ENCODE data around the gene URB2.

Gene URB2

GRCh38 chr1:229645324-229645993 is 19.4 kb downstream of the URB2 start:
- DNase-seq (ENCODE audit: low spot score) = no peak

DNA sequence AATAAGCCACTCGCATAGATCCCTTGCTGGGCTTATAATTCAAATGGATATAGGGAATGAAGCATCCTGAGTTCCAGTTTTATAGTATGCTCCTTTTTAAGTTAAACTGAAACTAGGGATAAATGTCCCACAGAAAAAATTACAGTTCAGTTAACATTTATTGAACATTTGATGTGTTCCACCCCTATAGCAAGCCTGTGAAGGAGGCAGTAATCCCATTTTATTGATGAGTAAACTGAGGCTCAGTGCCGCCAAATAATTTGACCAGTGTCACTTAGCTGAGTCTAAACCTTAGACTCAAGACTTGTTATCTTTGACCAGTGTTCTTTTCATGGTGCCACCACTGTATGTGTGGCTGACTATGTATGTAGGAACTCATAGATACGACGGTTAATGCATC is 22.4 kb downstream of the URB2 start:
- DNase-seq (ENCODE audit: low spot score) = no peak

GRCh38 chr1:229650045-229650444 is 24.0 kb downstream of the URB2 start:
- no peak for DNase-seq (ENCODE audit: low spot score)

- DNase-seq (ENCODE audit: low spot score) = no peak
These were observed 25.5 kb downstream of the URB2 start for GRCh38 chr1:229651546-229651945.

DNA sequence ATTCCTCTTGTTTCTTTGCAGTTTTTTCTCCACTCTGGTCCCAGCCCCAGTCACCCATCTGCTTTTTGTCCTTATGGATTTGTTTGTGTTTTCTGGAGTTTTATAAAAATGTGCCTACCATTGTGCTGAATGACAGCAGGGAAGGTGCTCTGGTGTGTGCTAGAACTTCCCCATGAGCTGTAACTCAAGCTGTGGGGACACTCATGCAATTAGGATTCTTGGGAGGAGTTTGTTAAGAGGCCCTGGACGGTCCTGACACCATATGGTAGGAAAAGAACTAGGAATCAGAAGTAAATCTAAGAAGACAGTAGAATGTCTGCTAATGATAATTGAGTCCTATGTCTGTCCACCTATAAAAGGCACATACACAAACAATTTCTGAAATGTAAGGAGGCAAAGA is 27.4 kb downstream of the URB2 start:
- no peak for DNase-seq (ENCODE audit: low spot score)

GRCh38 chr1:229655781-229656180 is 29.7 kb downstream of the URB2 start:
- no peak for DNase-seq (ENCODE audit: low spot score)

DNA sequence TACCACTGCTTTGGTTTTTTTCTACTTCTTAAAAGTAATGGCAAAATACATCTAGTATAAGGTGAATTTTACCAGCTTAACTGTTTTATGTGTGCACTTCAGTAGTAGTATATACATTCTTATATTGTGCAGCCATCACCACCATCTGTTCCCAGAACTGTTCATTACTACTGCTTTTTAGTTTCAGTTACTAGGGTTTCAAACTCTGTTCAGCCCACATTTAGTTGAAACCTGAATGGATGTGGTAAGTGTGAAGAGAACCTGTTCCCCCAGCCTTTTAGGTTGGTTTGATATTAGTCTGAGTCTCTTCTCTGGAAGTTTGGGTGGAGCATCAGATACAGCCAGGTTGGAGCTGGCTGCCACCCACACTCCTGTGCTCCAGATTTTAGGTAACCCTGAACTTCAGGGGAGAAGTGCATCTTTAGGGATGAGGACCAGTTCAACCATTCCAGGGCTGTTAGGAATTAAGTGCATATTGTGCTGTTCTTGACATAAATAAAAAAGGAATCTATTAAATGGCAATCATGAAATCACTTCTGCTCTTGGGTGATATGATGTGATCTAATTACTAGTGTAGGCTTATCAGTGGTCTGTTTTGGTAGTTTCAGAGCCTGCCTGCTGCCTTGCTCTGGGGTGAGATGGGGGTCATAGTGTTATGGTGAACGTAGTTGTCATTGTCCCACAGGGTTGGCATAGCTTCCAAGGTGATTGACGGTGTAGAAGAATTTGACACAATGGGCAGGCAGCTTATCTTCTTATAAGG is 32.1 kb downstream of the URB2 start:
- DNase-seq (ENCODE audit: low spot score) = no peak

- DNase-seq (ENCODE audit: low spot score) = peak; percentile 82
These were observed 35.2 kb downstream of the URB2 start for GRCh38 chr1:229661022-229661877.

- no peak for DNase-seq (ENCODE audit: low spot score)
These were observed 35.9 kb downstream of the URB2 start for GRCh38 chr1:229661897-229662296.

- no peak for DNase-seq (ENCODE audit: low spot score)
These were observed 38.2 kb downstream of the URB2 start for GRCh38 chr1:229664133-229664689.

DNA sequence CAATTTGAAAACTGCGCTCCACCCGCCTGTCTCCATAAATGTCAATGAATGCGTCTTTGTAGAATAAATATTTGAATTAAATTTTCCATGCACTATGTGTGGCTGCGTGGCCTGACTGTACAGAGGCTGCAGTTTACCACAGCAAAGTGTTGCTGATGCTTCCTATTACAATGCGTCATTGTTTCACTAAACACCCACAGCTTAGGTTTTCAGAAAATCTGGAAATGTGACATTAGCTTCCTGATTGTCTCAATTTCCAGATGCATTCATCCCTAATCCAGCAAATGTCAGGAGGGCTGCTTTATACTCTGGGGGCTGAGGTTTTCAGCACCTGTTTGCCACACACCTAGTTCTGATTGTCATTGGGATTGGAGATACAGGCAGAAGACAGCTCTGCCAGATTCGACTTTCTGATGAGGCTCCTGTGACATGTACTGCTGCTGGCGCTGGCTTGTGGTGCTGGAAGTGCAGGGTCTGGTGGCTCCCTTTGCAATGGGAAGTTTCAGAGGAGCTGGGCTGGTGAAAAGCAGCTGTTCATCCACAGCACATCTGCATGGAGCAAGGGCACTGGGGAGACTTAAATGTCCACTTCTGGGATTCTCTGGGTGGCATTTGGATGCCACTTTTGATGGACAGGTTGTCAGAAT is 40.0 kb downstream of the URB2 start:
- DNase-seq (ENCODE audit: low spot score) = no peak

- DNase-seq (ENCODE audit: low spot score) = no peak
These were observed 40.5 kb downstream of the URB2 start for GRCh38 chr1:229666585-229666984.

GRCh38 chr1:229669333-229669732 is 43.3 kb downstream of the URB2 start:
- DNase-seq (ENCODE audit: low spot score) = no peak

DNA sequence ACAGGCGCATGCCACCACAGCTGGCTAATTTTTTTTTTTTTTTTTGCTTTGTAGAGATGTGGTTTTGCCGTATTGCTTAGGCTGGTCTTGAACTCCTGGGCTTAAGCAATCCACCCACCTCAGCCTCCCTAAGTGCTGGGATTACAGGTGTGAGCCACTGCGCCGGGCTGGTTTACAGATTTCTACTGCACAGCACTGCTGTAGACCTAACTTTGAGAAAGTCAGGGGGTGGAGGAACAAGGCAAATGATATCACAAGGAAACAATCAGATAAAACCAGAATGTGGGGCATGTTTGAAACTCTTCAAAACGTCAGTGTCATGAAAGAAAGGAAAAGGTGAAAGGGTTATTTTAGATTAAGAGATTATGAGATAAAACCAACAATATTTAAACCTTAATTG is 45.3 kb downstream of the URB2 start:
- DNase-seq (ENCODE audit: low spot score) = no peak

DNA sequence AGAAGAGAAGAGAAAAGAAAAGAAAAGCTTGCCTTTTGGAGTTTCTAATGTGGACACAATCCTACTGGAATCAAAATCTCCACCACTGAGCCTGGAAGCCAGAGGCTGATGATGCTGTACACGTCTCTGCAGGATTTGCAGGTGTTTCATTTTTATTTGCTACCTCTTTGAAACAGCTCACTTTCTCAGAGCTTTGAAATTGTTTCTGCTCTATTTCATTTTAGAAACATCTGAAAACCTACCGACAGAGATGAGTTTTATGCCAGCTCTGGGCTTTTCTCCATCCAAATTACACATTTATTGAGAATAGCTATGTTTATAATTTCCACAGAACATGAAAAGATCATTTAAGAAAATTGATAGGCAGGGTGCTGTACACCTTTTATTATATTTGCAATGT is 46.2 kb downstream of the URB2 start:
- DNase-seq (ENCODE audit: low spot score) = no peak

GRCh38 chr1:229674042-229674441 is 48.0 kb downstream of the URB2 start:
- no peak for DNase-seq (ENCODE audit: low spot score)

- DNase-seq (ENCODE audit: low spot score) = no peak
These were observed 49.3 kb downstream of the URB2 start for GRCh38 chr1:229675396-229675795.

GRCh38 chr1:229685149-229685548 is 59.1 kb downstream of the URB2 start:
- DNase-seq (ENCODE audit: low spot score) = no peak

GRCh38 chr1:229689273-229689672 is 63.2 kb downstream of the URB2 start:
- no peak for DNase-seq (ENCODE audit: low spot score)

DNA sequence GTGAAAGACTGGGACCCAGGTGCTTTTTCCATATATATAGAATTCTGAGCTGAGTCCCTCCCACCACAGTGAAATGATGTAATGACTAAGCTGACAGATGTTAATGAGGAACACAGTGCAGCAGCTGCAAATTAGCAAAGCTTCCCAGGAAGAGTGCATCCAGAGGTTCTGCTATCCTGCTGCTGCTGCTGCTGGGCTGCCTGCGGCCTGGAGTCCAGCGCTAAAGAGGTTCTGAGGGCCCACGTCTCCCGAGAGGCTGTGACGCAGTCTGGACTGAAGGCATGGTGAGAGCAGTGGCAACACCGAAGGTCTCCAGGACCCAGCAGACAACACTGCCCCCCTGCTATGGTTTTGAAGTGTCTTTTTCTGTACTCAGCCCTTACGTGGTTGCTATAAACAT is 63.9 kb downstream of the URB2 start:
- no peak for DNase-seq (ENCODE audit: low spot score)

- DNase-seq (ENCODE audit: low spot score) = no peak
These were observed 64.6 kb downstream of the URB2 start for GRCh38 chr1:229690662-229691061.

GRCh38 chr1:229691362-229691761 is 65.3 kb downstream of the URB2 start:
- no peak for DNase-seq (ENCODE audit: low spot score)

Measured in hepatic stellate cell (primary cell).